SH-SY5Y (cell line): ENCODE data around the gene A2M.

Experiments used
- GATA2 ChIP-seq: IDR thresholded peaks from 2 replicates; pipeline ENCODE4 v1.6.1; 2011; ENCODE audit warnings: mild to moderate bottlenecking, low read depth, low read length
- GATA3 ChIP-seq: IDR thresholded peaks from 2 replicates; pipeline ENCODE4 v1.6.1; 2011; ENCODE audit warnings: low read depth, mild to moderate bottlenecking, low read length, moderate library complexity

DNA sequence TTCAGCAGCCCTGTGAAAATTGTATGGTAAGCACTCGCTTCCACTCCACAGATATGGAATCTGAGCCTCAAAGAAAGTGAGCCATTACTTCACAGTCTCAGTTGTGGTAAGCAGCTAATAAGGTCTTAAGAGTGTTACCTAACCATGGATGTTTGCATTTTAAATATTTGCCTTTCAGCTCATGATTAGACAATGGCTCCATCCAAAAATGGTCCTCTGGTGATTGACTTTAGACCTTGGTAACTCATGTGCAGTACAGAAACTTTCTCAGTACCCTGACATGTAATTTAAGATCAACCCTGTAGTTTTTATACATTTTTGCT is 1.8 kb downstream of the A2M start:
- no peak for TF ChIP-seq GATA2
- TF ChIP-seq GATA3: no peak
